Posterior vena cava (tissue), 2 donors: ENCODE data around the gene SKAP2. TPM values are rescaled to one million over a fixed set of nuclear protein-coding genes. Genes with fewer than 3 reads are reported as not detected.

ENCODE experiments used
- DNase-seq: peaks from one replicate; pipeline ENCODE4 v3.0.0-alpha.2; 2020; ENCODE audit warnings: low spot score
- intact Hi-C, 2 donors: fragments of 100-400 bp; cut with DNase I; formaldehyde crosslinking; loops; one replicate each; pipeline versions ENCODE4 v1.14.1 to v1.14.2; 2022 to 2023
- total RNA-seq, 2 donors: library from RNA; stranded (reverse); fragmentation: NEBNext Ultra II Directional; extraction: Animal tissue kit (Norgen Biotek cat#: 25700); gene quantifications; one replicate each; pipeline ENCODE4 v1.2.1, GENCODE V29; 2021
- donor health status: DM: yes; HTN: yes; CAD: no.
- donor health status: DM: yes; HTN: yes; CAD: no.

SKAP2 gene
- total RNA-seq, 2 donors from 2014 or later = 40.9 to 48.8 TPM

GRCh38 chr7:26789481-26790184 is 74.8 kb downstream of the SKAP2 start:
- intact Hi-C loops = no loop called here
- DNase-seq = no peak

- DNase-seq = no peak
- intact Hi-C loops = no loop called here
Measured at GRCh38 chr7:26787701-26788100, 76.7 kb downstream of the SKAP2 start.

GRCh38 chr7:26784118-26784517 is 80.3 kb downstream of the SKAP2 start:
- intact Hi-C loops = no loop called here
- no peak for DNase-seq

- intact Hi-C loops = no loop called here
- DNase-seq = no peak
Measured at GRCh38 chr7:26782501-26782900, 81.9 kb downstream of the SKAP2 start.

GRCh38 chr7:26779978-26780595 is 84.3 kb downstream of the SKAP2 start:
- intact Hi-C loops = no loop called here
- no peak for DNase-seq

- intact Hi-C loops = no loop called here
- DNase-seq = no peak
Measured at GRCh38 chr7:26777385-26777784, 87.0 kb downstream of the SKAP2 start.

GRCh38 chr7:26760501-26760900 is 103.9 kb downstream of the SKAP2 start:
- no peak for DNase-seq
- intact Hi-C loops = no loop called here

GRCh38 chr7:26759108-26759507 is 105.3 kb downstream of the SKAP2 start:
- intact Hi-C loops = no loop called here
- no peak for DNase-seq

GRCh38 chr7:26743205-26743604 is 121.2 kb downstream of the SKAP2 start:
- intact Hi-C loops = no loop called here
- DNase-seq = no peak

GRCh38 chr7:26735976-26736600 is 128.3 kb downstream of the SKAP2 start:
- no peak for DNase-seq
- intact Hi-C loops = no loop called here

- no peak for DNase-seq
- intact Hi-C loops = no loop called here
Measured at GRCh38 chr7:26729150-26729775, 135.1 kb downstream of the SKAP2 start.

- intact Hi-C loops = no loop called here
- no peak for DNase-seq
Measured at GRCh38 chr7:26726051-26726450, 138.3 kb downstream of the SKAP2 start.

GRCh38 chr7:26724795-26725194 is 139.6 kb downstream of the SKAP2 start:
- intact Hi-C loops = no loop called here
- no peak for DNase-seq

GRCh38 chr7:26723129-26723528 is 141.3 kb downstream of the SKAP2 start:
- intact Hi-C loops = no loop called here

GRCh38 chr7:26721450-26721849 is 142.9 kb downstream of the SKAP2 start:
- intact Hi-C loops = no loop called here
- no peak for DNase-seq

More at GRCh38 chr7:26723129-26723528, 141.3 kb downstream of the SKAP2 start:
- no peak for DNase-seq

GRCh38 chr7:26718063-26718462 is 146.3 kb downstream of the SKAP2 start:
- DNase-seq = no peak
- intact Hi-C loops = no loop called here

- DNase-seq = no peak
- intact Hi-C loops = no loop called here
Measured at GRCh38 chr7:26714438-26714837, 150.0 kb downstream of the SKAP2 start.

- intact Hi-C loops = no loop called here
Measured at GRCh38 chr7:26714006-26714405, 150.4 kb downstream of the SKAP2 start.

GRCh38 chr7:26709210-26709990 is 155.0 kb downstream of the SKAP2 start:
- intact Hi-C loops = no loop called here
- no peak for DNase-seq

More at GRCh38 chr7:26714006-26714405, 150.4 kb downstream of the SKAP2 start:
- no peak for DNase-seq

- intact Hi-C loops = no loop called here
- no peak for DNase-seq
Measured at GRCh38 chr7:26705567-26705966, 158.8 kb downstream of the SKAP2 start.
